Transverse colon (tissue), 4 donors: ENCODE measurements around the gene PRSS53.

ENCODE experiments used
- CTCF ChIP-seq, 5 experiments: fragments of 200-600 bp in 3 of 5; fragments of 450-650 bp in 2 of 5; sonication (generic) in 3 of 5; IDR thresholded peaks; 1 replicate in 2 of 5; 2 replicates in 3 of 5; pipeline ENCODE4 v1.5.1; 2016 to 2017; ENCODE audit warnings: antibody characterized with exemption in 5 of 5, inconsistent platforms in 3 of 5, mild to moderate bottlenecking in 2 of 5, moderate library complexity in 1 of 5
- EP300 ChIP-seq: sonication (generic); formaldehyde crosslinking; IDR thresholded peaks from one replicate; pipeline ENCODE4 v1.6.1; 2017; ENCODE audit warnings: antibody characterized with exemption, low read depth
- POLR2A ChIP-seq: fragments of 450-650 bp; IDR thresholded peaks from one replicate; pipeline ENCODE4 v1.6.1; 2016; ENCODE audit warnings: antibody characterized with exemption, mild to moderate bottlenecking, moderate library complexity
- POLR2AphosphoS5 ChIP-seq, 3 donors: sonication (generic); formaldehyde crosslinking; IDR thresholded peaks; one replicate each; pipeline ENCODE4 v1.6.1; 2016; ENCODE audit warnings: antibody characterized with exemption in 3 of 3

GRCh38 chr16:31080035-31080629 lies 8.6 kb downstream of the PRSS53 start:
- TF ChIP-seq POLR2AphosphoS5 (IDR thresholded peaks at IDR 0.05) (no peak), CTCF (IDR thresholded peaks at IDR 0.05) (no peak), EP300 (no peak), POLR2A (no peak)
